GM21576 (cell line): ENCODE results near the gene TNRC6B.

ENCODE experiments used
- ATAC-seq: cut with Tn5 transposase; IDR thresholded peaks from one replicate; pipeline ENCODE4 v1.9.1; 2021; ENCODE audit warnings: mild to moderate bottlenecking, moderate library complexity; ENCODE audit not compliant: unreplicated experiment

Gene TNRC6B

DNA sequence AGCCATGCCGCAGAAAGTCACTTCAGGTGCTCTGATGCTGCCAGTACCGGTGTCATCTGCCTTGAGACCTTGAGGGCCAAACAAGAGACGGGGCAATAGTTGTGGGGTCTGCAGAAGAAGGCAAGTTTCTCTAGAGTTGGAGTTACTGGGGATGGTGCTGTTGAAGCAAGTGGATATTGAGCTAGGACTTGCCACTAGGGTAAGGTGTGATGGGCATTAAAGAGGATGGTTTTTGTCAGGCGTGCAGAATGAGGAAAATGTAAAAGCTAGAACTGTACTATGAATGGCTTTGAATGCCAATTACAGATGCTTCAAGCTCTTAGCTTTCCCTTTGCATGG, 61.6 kb downstream of the TNRC6B start:
- ATAC-seq = no peak

DNA sequence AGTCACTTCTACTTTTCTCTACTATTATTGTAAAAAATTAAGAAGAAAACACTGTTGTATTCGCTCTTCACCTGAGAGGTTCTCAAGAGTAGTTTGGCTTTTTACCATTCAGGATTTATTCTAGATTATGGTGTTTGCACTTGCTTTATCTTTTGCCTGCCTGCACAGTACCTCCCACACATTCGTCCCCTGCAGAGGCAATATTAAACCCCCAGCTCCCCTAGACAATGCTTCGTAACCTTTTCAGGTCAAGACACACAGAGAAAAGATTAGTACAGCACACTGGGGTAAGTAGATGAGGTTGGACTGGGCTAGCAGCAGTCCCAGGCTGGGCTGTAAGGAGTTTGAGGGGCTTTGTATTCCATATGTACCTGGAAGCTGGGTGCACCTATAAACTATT, 62.4 kb downstream of the TNRC6B start:
- ATAC-seq = no peak

DNA sequence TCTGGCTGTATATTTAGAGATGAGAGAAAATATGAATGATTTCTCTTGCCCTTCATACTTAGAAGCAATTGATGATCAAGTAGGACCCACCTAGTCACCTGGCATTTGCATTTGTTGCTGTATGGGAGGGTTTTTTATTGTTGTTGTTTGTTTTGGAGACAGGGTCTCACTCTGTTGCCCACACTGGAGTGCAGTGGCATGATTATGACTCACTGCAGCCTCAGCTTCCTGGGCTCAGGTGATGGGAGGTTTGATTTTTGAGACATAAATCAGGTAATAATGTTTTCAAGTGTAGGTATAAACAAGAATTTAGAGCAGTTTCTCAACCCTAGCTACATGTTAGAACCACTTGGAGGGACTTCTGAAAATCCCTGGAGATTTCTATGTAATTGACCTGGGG, 63.0 kb downstream of the TNRC6B start:
- ATAC-seq = no peak

DNA sequence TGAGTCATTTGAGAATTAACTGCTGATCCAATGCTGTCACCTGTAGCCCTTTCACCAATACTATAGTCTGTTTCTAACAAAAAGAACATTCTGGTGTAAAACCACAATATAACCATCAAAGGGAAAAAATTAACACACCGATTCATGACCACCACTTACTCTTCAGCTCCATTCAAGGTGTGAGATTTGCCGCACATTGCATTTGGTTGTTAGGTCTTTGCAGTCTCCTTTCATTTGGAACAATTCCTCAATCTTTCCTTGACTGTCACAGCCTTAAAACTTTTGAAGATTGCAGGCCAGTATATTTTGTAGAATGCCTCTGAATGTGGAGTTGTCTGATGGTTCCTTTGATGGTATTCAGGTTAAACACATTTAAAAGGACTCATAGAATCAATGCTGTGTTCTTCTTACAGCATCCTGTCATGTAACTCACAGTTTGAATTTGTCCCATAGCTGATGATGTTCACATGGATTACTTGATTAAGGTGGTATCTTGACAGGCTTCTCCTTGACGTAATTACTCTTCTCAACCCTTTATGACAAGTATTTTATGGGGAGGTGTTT, 63.6 kb downstream of the TNRC6B start:
- no peak for ATAC-seq

DNA sequence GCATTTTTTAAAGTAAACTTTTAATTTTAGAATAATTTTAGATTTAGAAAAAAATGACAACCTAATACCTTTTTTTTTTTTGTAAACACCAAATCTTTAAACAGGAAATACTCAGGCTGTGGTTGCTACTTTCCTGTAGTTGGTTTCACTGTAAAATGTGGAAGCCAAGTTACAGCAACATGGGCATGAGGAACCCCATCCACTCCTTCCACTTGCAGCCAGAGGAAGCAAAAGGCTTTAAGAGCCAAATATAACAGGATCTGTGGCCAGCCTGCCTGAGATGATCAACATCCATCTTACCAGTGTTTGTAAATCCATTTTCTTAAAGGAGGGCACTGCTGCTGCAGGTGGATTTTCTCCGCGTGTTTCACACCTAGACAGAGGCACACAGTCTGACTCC, 66.2 kb downstream of the TNRC6B start:
- no peak for ATAC-seq

DNA sequence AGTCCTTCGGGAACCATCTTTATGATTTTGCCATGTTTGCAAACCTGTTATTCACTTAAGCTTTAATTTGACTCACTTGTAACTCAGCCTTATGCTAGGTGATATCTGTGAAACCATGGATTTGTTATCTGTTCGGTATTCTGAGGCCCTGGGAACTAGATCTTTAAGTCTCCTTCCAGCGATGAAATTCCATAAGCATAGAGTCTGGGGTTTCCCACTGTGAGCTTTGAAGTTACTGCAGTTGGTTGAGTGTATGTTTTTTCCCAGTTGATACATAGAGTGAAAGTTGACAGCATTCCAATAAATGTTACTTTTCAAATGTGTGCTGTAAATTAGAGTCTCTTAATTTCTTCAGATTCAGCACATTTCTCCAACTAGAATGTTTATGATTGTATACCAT, 66.9 kb downstream of the TNRC6B start:
- ATAC-seq = no peak

DNA sequence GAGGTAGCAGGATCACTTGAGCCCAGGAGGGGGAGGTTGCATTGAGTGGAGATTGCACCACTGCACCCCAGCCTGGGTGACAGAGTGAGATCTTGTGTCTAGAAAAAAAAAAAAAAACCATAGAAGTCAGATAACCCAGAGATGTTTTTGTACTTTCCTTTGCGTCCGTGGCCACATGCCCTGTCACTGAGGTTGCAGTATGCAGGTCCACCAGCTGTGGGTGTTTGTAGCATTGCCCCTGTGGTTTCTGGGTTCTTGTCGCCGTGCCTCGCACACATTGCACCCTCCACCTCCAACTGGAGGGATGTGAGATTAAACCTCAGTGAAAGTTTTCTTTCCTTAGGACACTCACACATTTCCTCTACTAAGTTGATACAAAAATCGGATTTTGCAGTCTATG, 70.3 kb downstream of the TNRC6B start:
- no peak for ATAC-seq

DNA sequence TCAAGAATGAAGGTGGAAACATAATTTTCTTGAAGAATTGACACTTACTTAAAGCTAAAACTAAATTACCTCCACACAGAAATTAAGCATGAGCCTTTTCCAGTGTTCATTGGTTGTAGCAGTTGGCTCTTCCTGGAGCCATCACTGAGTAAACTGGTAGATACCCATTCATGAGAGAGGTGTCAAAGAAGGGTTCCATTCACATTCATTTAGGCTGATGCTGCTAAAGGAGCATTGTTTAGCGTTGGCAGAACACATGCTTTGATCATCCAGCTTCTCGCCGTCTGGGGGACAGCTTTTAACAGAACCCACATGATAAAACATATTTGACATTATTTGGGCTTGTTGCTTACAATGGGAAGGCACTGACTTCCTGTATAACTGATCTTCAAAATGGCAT, 71.6 kb downstream of the TNRC6B start:
- no peak for ATAC-seq

DNA sequence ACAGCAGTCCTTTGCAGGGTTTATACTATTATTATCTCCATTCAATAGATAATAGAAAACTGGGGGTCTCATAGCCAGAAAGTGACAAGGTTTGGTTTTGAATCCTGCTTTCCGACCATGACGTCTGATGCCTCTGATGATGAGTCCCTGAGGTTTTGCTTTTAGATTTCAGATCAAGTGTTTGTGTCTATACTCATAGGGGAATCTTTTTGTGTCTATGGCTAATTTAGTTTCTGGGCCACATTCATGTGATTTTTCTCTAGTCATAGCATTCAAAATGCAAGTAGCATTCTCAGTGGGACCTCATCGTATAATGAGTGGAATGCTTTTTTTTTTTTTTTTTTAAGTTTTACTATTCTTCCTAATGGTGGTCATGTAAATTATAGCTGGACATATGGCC, 72.9 kb downstream of the TNRC6B start:
- no peak for ATAC-seq

DNA sequence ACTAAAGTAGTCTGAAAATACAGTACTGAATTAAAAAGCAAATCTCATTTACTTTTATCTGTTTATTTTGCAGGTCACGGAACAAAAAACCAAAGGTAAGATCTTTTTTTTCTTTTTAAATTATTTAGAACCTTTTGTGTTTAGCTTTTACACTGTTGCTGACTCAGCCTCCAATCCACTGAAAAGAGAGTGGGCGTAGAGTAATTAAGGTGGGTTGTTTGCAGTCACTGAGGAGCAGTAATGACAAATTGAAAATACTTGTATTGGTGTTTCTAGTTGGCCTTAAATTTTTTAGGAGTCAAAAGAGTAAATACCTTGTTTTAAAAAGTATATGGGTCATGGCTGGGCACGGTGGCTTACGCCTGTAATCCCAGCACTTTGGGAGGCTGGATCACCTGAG, 73.4 kb downstream of the TNRC6B start:
- ATAC-seq = no peak

DNA sequence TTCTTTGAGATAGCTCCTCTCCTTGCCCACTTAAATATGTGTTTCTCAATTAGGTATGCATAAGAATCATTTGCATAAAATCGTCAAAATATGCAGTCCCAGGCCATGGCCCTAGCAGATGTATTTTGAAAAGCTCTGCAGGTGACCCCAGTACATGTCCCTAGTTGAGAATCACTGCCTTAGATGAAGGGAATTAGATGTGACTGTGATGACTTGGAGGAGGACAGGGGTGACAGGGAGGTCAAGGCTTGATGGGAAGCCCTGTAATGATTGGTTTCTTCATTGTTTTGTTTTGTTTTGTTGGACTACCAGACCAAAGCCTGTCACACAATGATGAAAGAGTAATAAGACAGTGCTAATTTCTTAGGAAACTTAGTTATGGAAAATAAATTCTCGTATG, 74.4 kb downstream of the TNRC6B start:
- no peak for ATAC-seq

DNA sequence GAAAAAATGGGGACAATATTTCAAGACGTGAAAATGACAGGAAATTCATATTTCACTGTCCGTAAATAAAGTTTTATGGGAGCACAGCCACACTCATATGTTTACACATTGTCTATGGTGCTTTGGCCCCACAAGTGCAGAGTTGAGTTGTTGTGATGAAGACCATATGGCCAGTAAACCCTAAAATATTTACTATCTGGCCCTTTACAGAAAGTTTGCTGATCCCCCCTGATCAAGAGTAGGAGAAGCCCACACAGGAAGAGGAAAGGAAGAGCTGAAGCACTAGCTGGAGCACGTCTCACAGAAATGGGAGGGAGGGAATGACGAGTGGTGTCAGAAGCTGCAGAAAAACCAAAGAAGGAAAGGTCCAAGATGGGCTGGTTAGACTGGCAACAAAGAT, 78.8 kb downstream of the TNRC6B start:
- no peak for ATAC-seq

DNA sequence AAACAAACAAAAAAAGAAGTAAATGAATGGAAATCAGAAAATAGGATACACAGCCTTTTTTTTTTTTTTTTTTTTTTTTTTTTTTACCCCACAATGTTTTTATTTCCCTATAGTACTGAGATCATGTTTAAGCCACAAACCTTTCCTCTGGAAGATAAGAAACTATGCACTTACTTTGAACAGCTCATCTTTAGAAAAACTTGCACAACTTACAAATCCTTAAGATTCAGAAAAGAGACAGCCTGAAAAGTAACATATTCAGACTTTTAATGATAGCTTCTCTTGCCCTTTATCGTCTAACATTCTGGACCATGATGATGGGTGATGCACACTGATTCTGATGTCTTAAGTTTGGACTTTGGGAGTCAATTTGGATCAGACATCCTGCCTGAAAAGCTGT, 80.3 kb downstream of the TNRC6B start:
- ATAC-seq = no peak

DNA sequence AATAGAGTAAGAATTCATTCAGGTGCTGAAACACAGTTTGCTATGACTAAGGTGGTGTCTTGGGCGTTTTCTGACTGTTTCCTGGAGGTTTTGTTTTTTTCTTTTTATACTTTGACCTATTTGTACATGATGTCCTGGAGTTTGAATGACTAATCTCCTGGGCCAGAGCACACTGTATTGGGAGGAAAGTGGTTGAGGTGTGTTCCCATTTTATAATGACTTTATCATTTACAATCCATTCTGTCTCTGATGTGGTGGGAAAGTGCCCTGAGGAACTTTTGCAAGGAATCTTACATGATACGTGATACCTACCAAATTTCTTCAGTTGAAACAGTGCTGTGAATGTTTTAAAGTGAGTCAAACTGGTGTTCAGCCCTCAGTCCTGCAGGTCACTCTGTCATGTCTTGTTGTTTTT, 80.8 kb downstream of the TNRC6B start:
- ATAC-seq = no peak

DNA sequence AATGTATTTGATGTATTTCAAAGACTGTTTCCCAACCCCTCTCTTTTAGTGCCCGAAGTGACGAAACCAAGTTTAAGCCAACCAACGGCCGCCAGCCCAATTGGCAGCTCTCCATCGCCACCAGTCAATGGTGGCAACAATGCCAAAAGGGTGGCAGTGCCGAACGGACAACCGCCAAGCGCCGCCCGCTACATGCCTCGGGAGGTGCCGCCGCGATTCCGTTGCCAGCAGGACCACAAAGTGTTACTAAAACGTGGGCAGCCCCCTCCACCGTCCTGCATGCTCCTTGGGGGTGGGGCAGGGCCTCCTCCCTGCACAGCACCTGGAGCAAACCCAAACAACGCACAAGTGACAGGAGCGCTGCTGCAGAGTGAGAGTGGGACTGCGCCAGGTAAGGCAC, 84.1 kb downstream of the TNRC6B start:
- no peak for ATAC-seq

DNA sequence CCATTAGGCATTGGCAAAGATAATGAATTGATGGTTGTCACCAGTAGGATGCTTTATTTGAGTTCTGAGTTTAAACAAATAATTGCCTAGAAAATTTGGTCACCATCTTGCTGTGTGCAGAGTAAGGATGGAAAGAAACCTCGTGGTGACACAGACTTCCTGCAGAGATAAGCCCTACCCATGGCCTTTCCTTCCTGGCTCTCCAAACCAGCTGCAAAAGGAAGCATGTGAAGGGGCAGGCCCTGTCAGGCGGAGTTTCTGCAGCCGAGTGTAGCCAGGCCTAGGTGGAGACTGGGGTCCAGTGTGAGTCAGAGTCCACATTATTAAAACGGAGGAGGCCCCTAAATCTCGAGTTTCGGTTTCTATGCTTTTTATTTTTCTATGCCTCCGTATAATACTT, 85.5 kb downstream of the TNRC6B start:
- no peak for ATAC-seq

DNA sequence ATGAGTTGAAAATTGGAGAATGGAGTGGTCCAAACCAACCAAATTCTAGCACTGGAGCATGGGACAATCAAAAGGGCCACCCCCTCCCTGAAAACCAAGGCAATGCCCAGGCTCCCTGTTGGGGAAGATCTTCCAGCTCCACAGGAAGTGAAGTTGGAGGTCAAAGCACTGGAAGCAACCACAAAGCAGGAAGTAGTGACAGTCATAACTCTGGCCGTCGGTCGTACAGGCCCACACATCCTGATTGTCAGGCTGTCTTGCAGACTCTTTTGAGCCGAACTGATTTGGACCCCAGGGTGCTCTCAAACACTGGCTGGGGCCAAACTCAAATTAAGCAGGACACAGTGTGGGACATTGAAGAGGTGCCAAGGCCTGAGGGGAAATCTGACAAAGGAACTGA, 88.1 kb downstream of the TNRC6B start:
- ATAC-seq = no peak

DNA sequence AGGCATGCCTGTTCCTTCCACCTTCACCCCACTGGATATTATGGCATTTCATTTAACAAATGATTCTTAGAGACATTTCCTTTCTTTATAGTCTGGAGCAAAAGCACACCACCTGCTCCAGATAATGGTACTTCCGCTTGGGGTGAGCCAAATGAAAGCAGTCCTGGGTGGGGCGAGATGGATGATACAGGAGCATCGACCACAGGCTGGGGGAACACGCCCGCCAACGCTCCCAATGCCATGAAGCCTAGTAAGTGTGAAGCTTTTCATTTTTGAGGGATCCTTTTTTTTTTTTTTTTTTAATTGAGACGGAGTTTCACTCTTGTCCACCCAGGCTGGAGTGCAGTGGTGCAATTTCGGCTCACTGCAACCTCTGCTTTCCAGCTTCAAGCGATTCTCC, 92.3 kb downstream of the TNRC6B start:
- ATAC-seq = no peak

DNA sequence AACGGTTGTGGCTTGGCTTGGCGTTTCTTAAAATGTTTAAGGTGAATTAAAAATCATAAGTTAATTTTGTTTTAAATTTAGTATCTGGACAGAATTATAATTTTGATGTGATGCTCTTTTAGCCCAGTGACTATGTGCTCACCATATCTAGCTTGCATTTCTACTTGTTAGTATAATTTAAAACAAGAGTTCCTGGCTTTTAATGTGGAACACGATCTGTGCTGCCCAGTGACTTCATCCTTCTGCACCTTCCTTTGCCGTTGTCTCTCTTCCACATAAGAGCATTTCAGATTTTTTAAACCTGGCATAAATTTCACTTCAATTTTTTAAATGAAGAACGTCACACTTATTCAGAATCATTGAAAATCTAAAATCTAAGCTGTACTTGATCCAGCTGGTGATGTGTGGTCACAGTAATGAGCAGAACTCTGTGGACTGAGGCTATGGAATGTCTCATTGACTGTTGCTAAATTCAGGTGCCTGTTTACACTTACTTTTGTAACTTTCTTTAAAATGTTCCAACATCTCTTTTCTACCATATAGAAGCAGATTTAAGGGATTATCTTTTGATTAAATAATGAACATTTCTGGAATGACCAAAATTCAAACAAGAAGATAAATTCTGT, 93.1 kb downstream of the TNRC6B start:
- no peak for ATAC-seq

DNA sequence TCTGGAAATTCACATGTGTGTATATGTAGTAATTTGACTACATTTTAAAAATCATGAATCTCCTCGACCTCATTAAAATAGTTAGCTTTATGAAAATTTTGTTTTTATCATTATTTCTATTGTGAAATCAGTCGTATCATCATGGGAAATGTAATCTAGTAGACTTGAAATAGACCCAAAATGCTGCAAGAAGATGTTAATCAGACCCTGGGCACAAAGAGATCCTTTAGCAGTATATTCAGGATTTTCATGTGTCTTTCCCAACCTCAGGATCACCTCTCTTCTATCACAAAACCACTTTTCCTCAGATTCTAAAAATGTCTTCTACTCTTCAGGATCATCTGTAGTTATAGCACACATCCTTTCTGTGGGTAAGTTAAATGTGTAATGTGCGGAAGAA, 93.7 kb downstream of the TNRC6B start:
- ATAC-seq = no peak

DNA sequence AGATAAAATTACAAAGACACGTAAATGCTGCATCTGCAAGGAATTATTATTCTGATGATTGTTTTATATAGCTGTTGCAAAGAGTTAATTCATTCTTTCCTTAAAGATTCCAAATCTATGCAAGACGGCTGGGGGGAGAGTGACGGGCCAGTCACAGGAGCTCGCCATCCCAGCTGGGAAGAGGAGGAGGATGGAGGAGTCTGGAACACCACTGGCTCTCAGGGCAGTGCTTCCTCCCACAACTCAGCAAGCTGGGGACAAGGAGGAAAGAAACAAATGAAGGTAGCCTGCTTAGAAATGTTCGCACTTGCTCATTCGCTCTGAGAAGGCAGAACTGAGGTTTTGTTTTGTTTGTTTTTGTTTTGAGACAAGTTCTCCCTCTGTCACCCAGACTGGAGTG, 95.6 kb downstream of the TNRC6B start:
- no peak for ATAC-seq

DNA sequence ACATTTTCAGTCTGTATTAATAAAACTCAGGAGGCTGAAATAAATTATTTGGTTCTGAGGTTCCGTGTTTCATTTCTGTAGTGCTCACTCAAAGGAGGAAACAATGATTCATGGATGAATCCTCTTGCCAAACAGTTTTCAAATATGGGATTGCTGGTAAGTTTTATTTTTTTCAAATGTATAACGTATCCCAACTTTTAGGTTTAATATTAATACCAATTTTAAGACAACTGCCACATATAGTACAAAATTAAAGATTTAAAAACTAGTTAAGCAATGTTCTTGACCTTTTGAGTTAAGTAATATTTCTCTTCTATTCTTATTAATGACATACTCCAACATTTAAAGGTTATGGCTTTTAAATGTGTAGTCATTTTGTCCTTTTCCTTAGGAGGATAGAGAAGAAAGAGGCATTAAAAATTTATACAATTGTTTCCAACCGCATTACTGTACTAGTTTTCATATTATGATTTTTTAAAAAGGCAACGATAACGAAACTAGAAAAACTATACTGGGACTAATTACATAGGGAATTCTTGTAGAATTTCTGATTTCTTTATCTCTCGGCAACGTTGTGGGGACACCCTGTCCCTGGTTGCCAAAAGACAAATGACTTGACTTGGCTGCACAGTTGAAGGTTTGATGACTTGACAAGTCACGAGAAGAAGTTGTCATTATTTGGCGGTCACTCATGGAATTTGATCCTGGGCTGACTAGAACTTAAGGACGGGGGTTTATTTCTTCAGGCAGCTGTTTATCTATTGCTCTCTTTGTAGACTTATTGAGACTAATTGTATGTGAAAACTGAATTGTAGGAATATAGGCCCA, 99.5 kb downstream of the TNRC6B start:
- ATAC-seq = no peak

DNA sequence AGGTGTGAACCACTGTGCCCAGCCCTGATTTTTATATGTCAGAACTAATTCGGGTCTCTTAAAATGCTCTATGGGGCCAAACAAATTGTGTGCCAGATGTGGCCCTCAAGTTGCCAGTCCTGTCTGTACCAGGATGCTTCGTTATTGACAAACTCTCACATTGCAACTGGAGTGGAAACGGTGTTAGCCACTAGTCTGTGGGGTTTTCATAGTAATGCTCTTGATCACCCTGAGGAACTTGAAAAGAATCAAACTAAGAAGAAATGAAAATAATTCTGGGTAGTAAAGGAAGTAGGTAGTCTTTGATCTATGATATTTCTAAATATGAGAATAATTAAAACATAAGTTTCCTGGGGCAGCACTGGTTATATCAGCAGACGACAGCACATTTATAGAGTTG, 101.3 kb downstream of the TNRC6B start:
- no peak for ATAC-seq
